ENCODE data around the gene CHD9.

DNA sequence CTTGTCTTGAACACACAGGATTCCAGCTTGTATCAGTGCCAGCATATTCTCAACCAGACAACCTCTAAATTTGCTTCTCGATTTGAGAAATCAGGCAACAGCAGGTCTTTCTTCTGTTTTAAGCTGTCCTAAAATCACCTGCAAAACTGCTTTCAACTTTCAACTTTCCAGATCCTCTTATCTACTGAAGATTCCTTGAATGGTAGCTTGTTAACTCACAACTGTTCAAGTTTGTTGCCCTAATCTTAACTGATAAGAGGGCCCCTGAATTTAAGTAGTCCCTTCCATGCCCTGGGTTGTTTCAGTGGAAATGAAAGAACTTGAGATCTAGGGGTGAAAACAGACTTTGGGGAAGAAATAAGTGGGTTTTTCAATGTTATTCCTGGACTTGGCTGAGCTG lies 57.2 kb downstream of the CHD9 start:
- TF ChIP-seq, protein P1, sequence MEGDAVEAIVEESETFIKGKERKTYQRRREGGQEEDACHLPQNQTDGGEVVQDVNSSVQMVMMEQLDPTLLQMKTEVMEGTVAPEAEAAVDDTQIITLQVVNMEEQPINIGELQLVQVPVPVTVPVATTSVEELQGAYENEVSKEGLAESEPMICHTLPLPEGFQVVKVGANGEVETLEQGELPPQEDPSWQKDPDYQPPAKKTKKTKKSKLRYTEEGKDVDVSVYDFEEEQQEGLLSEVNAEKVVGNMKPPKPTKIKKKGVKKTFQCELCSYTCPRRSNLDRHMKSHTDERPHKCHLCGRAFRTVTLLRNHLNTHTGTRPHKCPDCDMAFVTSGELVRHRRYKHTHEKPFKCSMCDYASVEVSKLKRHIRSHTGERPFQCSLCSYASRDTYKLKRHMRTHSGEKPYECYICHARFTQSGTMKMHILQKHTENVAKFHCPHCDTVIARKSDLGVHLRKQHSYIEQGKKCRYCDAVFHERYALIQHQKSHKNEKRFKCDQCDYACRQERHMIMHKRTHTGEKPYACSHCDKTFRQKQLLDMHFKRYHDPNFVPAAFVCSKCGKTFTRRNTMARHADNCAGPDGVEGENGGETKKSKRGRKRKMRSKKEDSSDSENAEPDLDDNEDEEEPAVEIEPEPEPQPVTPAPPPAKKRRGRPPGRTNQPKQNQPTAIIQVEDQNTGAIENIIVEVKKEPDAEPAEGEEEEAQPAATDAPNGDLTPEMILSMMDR (conservative IDR thresholded peaks at IDR 0.05): no peak
- TF ChIP-seq EZH2 (IDR thresholded peaks at IDR 0.05; ENCODE audit: low read depth): no peak

All from PC-9 (cell line).